ENCODE results near the gene CLN6.
A peak's percentile ranks its signal among the peaks of the same experiment; 100 is the strongest.
"Not testable (repeated sequence)": the region's sequence is repeated elsewhere in the genome, so short reads cannot be mapped to it uniquely, and the experiment has no call there.

The CLN6 gene

GRCh38 chr15:68205558-68205944, 24.0 kb downstream of the CLN6 start:
- no peak for DNase-seq

DNA sequence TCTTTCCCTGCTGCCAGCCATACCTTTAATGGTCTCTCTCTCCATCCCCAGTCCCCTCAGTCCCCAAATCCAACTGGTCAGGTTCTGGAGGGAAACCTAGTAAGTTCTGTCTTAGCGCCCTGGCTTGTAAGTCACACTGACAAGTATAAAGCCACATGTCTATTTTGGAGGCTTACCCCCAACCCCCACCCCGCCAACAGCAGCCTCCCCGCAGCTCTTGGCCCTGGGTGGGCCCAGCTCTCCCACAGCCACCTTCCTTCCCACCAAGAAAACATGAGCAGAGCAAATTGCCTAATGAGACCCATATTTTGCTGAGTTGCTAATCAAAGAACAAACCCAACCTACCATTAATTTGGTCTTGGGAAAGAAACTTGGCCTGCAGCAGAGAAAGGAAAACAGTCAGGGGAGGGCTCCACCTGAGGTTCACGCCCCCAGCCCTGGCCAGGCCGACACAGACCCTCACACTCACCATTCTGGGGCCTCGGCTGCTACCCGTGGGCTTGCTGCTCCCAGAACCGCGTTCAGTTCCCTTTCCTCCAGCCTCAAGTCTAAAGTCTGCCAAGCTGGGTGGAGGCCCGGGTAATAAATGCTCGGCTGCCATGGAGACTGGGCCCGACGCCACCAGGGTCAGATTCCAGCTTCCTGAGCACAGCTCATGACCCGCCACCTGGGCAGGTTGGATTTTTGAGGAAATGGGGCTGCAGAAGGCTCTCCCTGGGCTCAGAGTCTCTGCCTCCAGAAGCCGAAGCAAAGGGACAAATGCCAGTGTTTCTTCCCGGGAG, 24.6 kb downstream of the CLN6 start, which contains the start of gene CALML4:
TSS of gene CALML4 (minus strand) at position 557 of the 782 bp plus-strand sequence. CDS start at position 472, 85 bp downstream.
- DNase-seq: peak; percentile 65

GRCh38 chr15:68204361-68204760, 25.2 kb downstream of the CLN6 start:
- DNase-seq: no peak

DNA sequence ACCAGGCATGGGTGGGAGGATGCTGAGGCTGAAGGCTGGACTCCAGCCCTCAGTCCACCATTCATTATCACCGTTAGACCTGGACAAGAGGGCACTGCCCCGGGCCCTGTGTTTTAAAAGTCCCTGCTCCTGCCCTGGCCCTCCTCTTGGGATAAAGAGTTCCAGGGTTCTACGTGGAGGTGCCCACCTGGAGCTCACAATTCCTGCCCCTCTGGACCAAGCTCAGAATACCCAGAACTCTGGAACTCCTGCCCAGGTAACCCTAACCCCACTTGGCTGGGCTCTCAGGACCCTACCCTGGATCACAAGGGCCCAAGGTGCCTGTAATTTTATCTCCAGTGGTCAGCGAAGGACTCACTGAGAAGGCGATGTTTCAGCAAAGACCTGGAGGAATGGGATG, 25.6 kb downstream of the CLN6 start:
- no peak for DNase-seq

DNA sequence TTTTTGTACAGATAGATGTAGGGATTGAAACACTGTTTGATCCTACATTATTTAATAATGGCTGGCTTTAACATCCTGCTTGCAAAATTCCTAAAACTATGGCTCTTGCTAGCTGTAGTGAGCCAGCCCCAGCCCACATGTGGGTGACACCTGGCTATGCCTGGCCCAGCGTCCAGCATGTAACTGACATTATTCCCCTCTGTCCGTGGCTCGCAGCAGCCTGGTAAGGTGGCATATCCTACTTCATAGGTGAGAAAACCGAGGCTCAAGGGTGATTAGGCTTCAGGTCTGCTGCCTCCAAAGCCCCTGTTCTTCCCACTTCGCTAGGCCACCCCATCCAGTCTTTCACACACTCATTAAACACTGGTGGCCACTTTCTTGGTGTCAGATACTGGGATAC, 26.0 kb downstream of the CLN6 start:
- DNase-seq: no peak

DNA sequence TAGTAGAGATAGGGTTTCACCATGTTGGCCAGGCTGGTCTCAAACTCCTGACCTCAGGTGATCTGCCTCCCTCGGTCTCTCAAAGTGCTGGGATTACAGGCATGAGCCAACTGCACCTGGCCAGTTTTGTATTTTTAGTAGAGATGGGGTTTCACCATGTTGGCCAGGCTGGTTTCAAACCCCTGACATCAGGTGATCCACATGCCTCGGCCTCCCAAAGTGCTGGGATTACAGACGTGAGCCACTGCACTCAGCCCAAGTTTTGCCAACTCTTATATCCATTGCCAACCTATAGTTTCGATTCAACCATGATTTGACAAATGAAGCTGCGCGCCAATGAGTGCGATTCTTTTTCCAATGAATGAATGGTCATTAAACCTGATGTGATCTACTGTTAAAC, 26.5 kb downstream of the CLN6 start:
- not testable (repeated sequence) for DNase-seq

- no peak for DNase-seq
Measured at GRCh38 chr15:68201879-68202261, 27.7 kb downstream of the CLN6 start.

- no peak for DNase-seq
Measured at GRCh38 chr15:68201153-68201878, 28.2 kb downstream of the CLN6 start.

DNA sequence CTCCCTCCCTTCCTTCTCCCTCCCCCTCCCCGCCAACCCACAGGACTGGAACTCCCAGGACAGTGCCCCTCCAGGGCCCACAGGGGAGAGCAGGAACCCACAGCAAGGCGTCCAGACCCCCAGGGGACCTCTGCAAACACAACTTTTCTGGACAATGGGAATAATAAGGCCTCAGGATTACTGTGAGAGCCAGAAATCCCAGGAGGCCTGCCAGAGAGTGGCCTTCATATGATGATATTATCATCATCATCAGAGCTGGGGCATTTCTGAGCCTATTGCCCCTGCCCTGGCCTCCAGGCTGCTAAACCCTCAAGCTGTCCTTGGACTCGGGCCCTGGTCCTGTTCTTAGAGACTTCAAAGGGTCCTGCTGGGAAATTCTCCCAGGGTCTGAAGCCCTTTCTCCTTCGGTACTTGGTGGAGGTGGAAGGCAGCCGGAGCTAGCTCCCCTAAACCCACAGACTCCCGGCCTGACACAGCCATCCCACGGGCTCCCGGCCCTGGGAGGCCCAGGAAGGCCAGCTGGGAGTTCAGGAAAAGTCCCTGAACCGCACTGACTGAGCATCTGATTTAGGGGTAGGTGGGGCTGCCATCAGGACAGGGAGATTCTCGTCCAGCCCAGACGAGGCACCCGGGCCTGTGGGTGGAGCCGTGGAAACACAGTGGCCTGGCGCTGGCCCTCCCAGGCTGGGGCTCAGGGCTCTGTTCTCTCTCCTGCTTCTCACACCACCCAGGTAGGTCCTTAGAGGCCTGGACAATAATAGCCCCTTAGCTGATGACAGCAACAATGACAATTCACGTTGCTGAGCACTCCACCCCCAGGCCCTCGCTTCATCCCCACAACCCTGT, 29.3 kb downstream of the CLN6 start:
- no peak for DNase-seq

GRCh38 chr15:68199340-68199739, 30.2 kb downstream of the CLN6 start:
- no peak for DNase-seq

DNA sequence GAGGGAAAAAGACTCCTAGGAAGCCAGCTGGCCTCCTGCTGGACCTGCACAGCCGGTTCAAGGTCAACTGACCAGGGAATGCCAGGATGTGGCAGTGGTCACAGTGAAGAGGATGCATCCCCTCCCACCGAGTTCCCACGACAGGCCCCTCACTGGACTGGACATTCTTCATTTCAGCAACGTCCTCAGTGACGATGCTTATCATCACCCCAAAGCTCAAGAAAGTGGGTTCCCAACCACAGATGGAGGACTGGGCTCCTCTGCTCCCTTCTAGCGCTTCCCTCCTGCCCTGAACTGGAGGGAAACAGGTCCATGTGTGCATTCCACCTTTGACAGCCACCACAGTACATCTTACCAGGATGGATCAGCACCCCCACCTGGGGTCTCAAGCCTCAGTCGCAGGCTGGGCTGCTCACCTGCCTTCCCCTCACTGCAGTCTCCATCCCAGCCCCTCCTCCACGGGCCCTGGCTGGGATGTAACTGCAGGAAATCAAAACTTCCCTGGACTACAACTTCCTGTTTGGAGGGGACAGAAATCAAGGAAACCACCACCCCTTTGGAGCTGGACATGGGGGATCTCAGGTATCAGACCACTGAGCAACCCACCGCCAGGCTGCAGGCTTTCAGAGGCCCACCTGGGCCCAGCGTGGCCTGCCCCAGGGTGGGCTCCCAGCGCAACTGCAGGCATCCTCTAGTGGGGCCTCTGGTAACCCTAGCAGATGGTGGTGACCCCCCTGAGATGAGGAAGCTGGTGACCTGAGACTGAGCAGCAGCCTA, 31.7 kb downstream of the CLN6 start:
- DNase-seq: no peak

DNA sequence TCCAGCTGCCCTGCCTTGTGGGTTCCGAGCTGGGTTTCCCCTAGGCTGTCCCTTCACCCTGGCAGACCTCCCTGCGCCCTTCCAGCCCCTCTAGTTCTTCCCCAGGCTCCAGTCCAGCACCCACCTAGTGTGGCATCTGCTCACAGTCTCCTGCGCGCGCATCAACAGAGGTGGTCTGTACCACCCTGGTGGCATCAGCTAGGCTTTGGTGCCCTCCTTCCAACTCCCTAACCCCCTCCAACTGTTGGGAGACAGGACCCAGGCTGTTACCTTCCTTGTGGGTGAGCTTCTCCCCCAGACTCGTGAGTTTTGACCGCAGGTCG, 32.4 kb downstream of the CLN6 start:
- no peak for DNase-seq

- no peak for DNase-seq
Measured at GRCh38 chr15:68196445-68197169, 32.9 kb downstream of the CLN6 start.

GRCh38 chr15:68195336-68196112, 34.0 kb downstream of the CLN6 start:
- DNase-seq: no peak

DNA sequence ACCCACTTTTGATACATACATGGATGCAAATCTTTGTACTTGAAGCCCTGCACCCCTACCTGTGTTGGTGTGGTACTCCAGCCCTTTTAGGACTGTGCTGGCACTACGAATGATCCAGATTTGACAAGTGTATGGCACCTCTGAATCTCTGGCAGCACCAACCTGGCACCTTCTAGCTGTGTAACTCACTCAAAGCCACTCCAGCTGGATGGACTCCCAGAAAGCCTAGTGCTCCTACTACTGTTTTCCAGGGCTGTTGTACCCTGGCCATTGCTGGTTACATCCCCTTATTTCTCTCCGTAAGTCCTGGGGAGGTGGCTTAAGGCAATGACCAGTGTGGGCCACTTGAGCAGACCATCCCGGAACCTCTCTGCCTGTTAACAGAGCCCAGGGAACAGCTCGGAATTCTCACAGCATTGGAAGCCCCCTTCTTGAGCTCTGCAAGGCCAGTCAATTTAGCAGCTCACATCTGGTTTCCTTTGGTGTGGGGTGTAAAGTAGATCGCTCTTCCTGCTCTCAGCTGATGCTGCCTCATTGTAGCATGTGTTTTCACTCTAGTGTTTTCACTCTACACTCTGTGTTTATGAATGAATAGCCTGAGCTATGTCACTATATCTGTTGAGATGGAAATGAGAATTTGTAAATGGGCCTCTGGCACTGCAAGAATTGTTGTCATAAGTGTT, 36.6 kb downstream of the CLN6 start:
- no peak for DNase-seq

DNA sequence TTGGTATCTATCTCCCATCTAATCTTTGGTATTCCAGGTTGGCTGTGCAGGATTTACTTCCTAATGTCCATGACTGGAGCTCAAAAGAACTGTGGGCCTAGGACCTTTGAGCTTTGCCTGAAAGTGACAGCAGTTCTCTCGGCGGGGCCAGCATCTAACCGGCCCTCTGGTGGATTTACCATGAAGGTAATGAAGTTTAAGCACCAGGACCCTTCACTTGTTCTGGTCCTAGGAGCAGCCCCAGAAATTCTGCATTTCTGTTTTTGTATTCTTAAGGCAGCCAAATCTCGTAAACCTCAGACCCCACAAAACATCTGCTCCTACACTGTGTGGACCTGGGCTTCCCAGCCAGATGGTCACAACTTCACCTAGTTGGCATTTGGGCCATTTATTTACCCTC, 37.4 kb downstream of the CLN6 start:
- DNase-seq: no peak

- DNase-seq: no peak
Measured at GRCh38 chr15:68191555-68191954, 38.0 kb downstream of the CLN6 start.

DNA sequence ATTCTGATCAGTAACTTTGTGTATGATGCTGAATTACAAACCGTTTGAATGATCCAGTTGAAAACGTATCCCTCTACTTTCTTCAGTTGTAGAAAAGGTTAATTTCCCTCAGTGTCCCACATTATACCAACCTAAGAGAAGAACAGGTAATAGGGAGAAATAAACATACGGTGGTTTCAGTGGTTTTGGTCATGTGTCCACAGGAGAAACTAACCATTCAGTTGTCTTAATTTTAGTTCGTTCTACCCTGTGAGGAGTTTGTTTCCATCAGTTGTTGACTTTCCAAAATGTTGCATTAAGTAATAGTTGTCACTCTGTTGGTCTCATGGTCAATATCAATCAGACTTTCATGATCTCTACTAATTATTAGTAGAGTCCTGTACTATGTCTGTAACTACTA, 39.5 kb downstream of the CLN6 start:
- no peak for DNase-seq

DNA sequence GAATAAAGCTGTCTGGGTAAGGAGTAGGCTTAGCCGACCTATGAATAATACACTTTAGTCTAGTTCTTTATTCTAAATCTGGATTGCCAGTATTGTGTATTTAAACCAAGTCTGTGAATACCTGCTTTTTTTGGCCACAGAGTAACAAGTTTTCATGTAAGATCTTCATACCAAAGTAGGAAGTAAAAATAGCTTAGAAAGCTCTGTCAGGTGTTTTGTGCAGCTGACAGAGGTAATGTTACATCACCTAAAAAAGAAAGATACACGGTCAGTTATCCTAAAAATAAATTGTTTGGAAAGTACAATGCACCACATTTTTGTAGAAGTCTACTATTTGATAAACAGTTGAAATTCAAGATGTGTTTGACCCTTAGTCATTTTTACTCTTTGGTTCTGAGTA, 40.9 kb downstream of the CLN6 start:
- DNase-seq: no peak

DNA sequence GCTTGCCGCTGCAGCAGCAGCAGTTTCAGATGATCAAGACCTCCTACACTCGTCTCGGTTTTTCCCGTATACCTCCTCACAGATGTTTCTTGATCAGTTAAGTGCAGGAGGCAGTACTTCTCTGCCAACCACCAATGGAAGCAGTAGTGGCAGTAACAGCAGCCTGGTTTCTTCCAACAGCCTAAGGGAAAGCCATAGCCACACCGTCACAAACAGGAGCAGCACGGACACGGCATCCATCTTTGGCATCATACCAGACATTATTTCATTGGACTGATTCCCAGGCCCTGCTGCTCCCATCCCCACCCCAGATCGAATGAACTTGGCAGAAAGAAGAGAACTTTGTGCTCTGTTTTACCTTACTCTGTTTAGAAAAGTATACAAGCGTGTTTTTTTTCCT, 42.0 kb downstream of the CLN6 start:
- DNase-seq: peak; percentile 92

Measured in NCI-H1105 (cell line).